T-cell (primary cell): ENCODE measurements around the gene SEC24B. TPM values are rescaled to one million over a fixed set of nuclear protein-coding genes. Genes with fewer than 3 reads are reported as not detected.
A peak's percentile ranks its signal among the peaks of the same experiment; 100 is the strongest.
"Not testable (repeated sequence)": the region's sequence is repeated elsewhere in the genome, so short reads cannot be mapped to it uniquely, and the experiment has no call there.

ENCODE experiments used
- ATAC-seq, 4 experiments: fragments of 200-7000 bp in 3 of 4; fragments of 150-1000 bp in 1 of 4; cut with Tn5 transposase; replicated peaks in 1 of 4; 1 replicate in 3 of 4; 2 replicates in 1 of 4; pipeline ENCODE4 v1.10.0; 2021; ENCODE audit warnings: moderate library complexity in 3 of 4, mild to moderate bottlenecking in 2 of 4, moderate number of reproducible peaks in 1 of 4
- CTCF ChIA-PET, 2 donors: fragments of 300-600 bp; sonication (Branson Sonifier 250); formaldehyde crosslinking; loops; one replicate each; lab custom pipeline; 2022; ENCODE audit warnings: antibody characterized with exemption in 2 of 2; lab: Charles Lee
- POLR2A ChIA-PET, 2 donors: fragments of 300-600 bp; sonication (Branson Sonifier 250); formaldehyde crosslinking; loops; one replicate each; lab custom pipeline; 2022; ENCODE audit warnings: antibody characterized with exemption in 2 of 2; lab: Charles Lee
- DNase-seq, 35 experiments: peaks; one replicate each; pipeline versions ENCODE4 v3.0.0 to v3.0.0-alpha.2; 2013 to 2023
- H3K27ac ChIP-seq: one replicate; pipeline ENCODE4 v1.5.1; 2013; ENCODE audit warnings: low read length
- H3K27me3 ChIP-seq, 2 experiments: replicated peaks in 1 of 2; 1 replicate in 1 of 2; 2 replicates in 1 of 2; pipeline versions ENCODE4 v1.6.1 to v1.7.0; 2013; ENCODE audit warnings: low read length in 1 of 2, mixed read lengths in 1 of 2; ENCODE audit not compliant: control insufficient read depth in 2 of 2, insufficient read depth in 2 of 2; ENCODE audit errors: extremely low read depth in 1 of 2
- H3K36me3 ChIP-seq, 2 donors: 1 replicate in 1 of 2; 2 replicates in 1 of 2; pipeline versions ENCODE4 v1.6.1 to v1.7.0; 2013; ENCODE audit warnings: low read length in 1 of 2; ENCODE audit not compliant: control insufficient read depth in 2 of 2, insufficient read depth in 1 of 2; ENCODE audit errors: extremely low read depth in 1 of 2
- H3K4me1 ChIP-seq, 2 experiments: 1 replicate in 1 of 2; 2 replicates in 1 of 2; pipeline versions ENCODE4 v1.6.1 to v1.7.0; 2013; ENCODE audit warnings: low read length in 2 of 2, mixed read lengths in 1 of 2; ENCODE audit not compliant: insufficient read depth in 2 of 2, control insufficient read depth in 1 of 2; ENCODE audit errors: extremely low read depth in 1 of 2
- H3K4me3 ChIP-seq, 2 donors: 1 replicate in 1 of 2; 2 replicates in 1 of 2; pipeline versions ENCODE4 v1.5.1 to v1.7.0; 2013; ENCODE audit warnings: mild to moderate bottlenecking in 2 of 2, low read length in 1 of 2, moderate library complexity in 1 of 2; ENCODE audit not compliant: control insufficient read depth in 1 of 2; ENCODE audit errors: extremely low read depth in 1 of 2
- H3K9me3 ChIP-seq: 2 replicates; pipeline ENCODE4 v1.7.0; 2013
- H3K27ac Mint-ChIP-seq, 2 donors: one replicate each; pipeline ENCODE4 v1.8.0; 2020 to 2021; ENCODE audit warnings: mild to moderate bottlenecking in 2 of 2, mixed read lengths in 2 of 2
- H3K27me3 Mint-ChIP-seq, 2 donors: one replicate each; pipeline ENCODE4 v1.8.0; 2021 to 2022; ENCODE audit warnings: mixed read lengths in 2 of 2
- H3K36me3 Mint-ChIP-seq: one replicate; pipeline ENCODE4 v1.8.0; 2021; ENCODE audit warnings: mixed read lengths
- H3K4me1 Mint-ChIP-seq, 3 donors: one replicate each; pipeline ENCODE4 v1.8.0; 2020 to 2022; ENCODE audit warnings: mixed read lengths in 3 of 3, mild to moderate bottlenecking in 1 of 3
- H3K4me3 Mint-ChIP-seq, 3 donors: one replicate each; pipeline ENCODE4 v1.8.0; 2020 to 2022; ENCODE audit warnings: mild to moderate bottlenecking in 3 of 3, mixed read lengths in 3 of 3, moderate library complexity in 3 of 3
- H3K9me3 Mint-ChIP-seq, 3 donors: one replicate each; pipeline ENCODE4 v1.8.0; 2020 to 2022; ENCODE audit warnings: mixed read lengths in 3 of 3
- WGBS: methylation state at CpG from one replicate; pipeline ENCODE4 v1.1.5; 2013; ENCODE audit warnings: missing lambda C conversion rate; ENCODE audit not compliant: insufficient coverage; 5-methylcytosine and 5-hydroxymethylcytosine counted together
- total RNA-seq, 35 experiments: library from RNA in 6 of 35; stranded (reverse) in 6 of 35; fragments of 120-200 nt in 1 of 35; gene quantifications; one replicate each; pipeline versions ENCODE4 v1.2.1 to v1.2.4 and lab custom pipeline; 2013 to 2026

SEC24B gene
- total RNA-seq, 5 donors from 2014 or later (not counting 1 experiment from before 2014, with no cell fraction given) = 28.8 to 38.6 (median 32.6) TPM

DNA sequence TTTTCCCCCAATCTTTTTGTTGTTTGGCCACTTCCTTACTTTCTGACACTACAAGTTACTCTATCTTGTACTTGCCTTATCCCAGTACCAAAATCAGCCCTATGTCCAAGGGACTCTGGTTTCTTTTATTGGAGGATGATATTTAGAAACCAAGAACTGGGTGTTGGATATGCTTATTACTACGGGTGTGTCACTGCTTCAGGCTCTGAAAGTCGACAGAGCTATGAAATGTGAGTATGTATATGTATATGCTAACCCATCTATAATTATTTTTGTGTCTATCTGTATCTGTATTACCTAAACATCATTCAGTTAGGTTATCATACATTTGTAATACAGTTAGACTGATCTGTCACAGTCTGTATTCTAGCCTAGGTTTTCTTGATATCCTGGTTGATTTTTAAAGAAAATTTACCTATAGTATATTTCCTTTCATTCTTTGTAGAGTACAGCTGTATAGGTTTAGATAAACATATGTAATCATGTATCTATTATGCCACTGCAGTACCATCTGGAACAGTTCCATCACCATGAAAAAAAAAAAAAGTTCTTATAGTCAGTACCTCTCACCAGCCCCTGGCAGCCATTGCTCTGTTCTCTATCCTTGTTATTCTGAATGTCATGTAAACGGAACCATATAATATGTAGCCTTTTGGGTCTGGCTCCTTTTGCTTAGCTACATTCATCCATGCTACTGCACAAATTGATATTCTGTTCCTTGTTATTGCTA, 18.1 kb downstream of the SEC24B start:
- POLR2A ChIA-PET = interaction anchor here in 1 of 2 donors (0.5 to 1.0 kb wide), 2 partner anchors 18 to 27 kb away, joined by 3 to 4 read pairs; partner anchors contain the start of gene SEC24B
- no peaks in the 10 kb centered on the region for H3K27me3 Mint-ChIP-seq

DNA sequence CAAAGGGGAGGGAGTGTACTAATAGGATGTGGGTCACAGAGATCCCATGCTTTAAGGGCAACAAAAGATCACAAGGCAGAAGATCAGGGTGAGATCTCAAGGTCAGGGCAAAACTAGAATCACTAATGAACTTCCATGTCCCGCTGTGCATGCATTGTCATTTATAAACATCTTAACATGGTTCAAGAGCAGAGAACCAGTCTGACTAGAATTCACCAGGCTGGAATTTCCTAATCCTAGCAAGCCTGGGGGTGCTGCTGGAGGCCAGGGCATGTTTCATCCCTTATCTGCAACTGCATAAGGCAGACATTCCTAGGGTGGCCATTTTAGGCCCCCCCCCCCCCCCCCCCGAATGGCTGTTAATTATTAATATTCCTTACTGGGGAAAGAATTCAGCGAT, 19.5 kb downstream of the SEC24B start:
- DNase-seq, H3K27me3 Mint-ChIP-seq, H3K27ac Mint-ChIP-seq, H3K4me3 Mint-ChIP-seq, POLR2A ChIA-PET, ATAC-seq, CTCF ChIA-PET, H3K9me3 ChIP-seq, H3K27me3 ChIP-seq, H3K9me3 Mint-ChIP-seq, H3K4me3 ChIP-seq, H3K4me1 ChIP-seq, H3K27ac ChIP-seq: not testable (repeated sequence)
- 100% methylated on average over 1 of the region's 3 CpGs for WGBS
- H3K36me3 ChIP-seq = peaks cover 0 to 27% of the 10 kb centered on the region in 2 donors
- Mint-ChIP-seq H3K4me1 (peaks cover 57 to 70% (median 68%) of the 10 kb centered on the region in 3 donors), H3K36me3 (peaks cover 57% of the 10 kb centered on the region)

More for the DNA sequence above, 18.1 kb downstream of the SEC24B start:
- Mint-ChIP-seq H3K4me1 (peaks cover 59 to 73% (median 69%) of the 10 kb centered on the region in 3 donors), H3K27ac (no peak overlapping the region), H3K4me3 (no peak overlapping the region), H3K36me3 (peaks cover 55% of the 10 kb centered on the region), H3K9me3 (no peaks in the 10 kb centered on the region)
- ATAC-seq = no peak
- no peaks in the 10 kb centered on the region for H3K27me3 ChIP-seq
- CTCF ChIA-PET = interaction anchor here in 1 of 2 donors (0.6 kb wide), 1 partner anchor 88 kb away, joined by 3 read pairs; no protein-coding TSS in a partner anchor
- H3K36me3 ChIP-seq = peaks cover 0 to 25% of the 10 kb centered on the region in 2 donors
- WGBS = no CpG with 5 or more reads among the region's 3 CpGs
- H3K4me3 ChIP-seq = no peak overlapping the region
- no peak overlapping the region for H3K27ac ChIP-seq
- no peaks in the 10 kb centered on the region for H3K9me3 ChIP-seq
- DNase-seq = no peak
- H3K4me1 ChIP-seq = peaks cover 4 to 6% of the 10 kb centered on the region in 2 experiments

DNA sequence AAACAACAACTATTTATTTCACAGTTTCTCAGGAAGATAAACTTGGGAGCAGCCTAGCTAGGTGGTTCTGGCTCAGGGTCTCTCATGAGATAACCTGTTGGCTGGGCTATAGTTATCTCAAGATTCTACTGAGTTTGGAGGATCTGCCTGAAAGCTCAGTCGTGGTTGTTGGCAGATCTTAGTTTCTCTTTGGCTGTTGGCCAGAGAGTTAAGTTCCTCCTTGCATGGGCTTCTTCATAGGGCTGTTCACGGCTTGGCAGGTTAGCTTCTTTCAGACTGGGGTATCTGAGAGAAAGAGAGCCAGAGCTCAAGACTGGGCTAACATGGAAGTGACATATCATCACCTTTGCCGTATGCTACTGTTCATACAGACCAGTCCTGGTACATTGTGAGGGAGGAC, 28.7 kb downstream of the SEC24B start:
- no peak overlapping the region for H3K27ac ChIP-seq
- Mint-ChIP-seq H3K4me1 (peaks cover 40 to 57% (median 46%) of the 10 kb centered on the region in 3 donors), H3K27ac (peak overlapping the region in 1 of 2 donors; percentile 11), H3K4me3 (no peak overlapping the region), H3K36me3 (peaks cover 34% of the 10 kb centered on the region), H3K9me3 (peaks cover 0 to 1% (median 0%) of the 10 kb centered on the region in 3 donors), H3K27me3 (no peaks in the 10 kb centered on the region)
- CTCF ChIA-PET = interaction anchor here in 1 of 2 donors (1.7 kb wide), 1 partner anchor 29 kb away, joined by 5 read pairs; the partner anchor contains the start of gene SEC24B
- no peaks in the 10 kb centered on the region for H3K9me3 ChIP-seq
- H3K4me1 ChIP-seq = no peaks in the 10 kb centered on the region
- no peak overlapping the region for H3K4me3 ChIP-seq
- DNase-seq (no peak), ATAC-seq (no peak)
- H3K27me3 ChIP-seq = no peaks in the 10 kb centered on the region
- H3K36me3 ChIP-seq = peaks cover 10 to 31% of the 10 kb centered on the region in 2 donors
- POLR2A ChIA-PET = interaction anchor here in 1 of 2 donors (0.6 kb wide), 1 partner anchor 30 kb away, joined by 3 read pairs; no protein-coding TSS in a partner anchor
- WGBS = 64% methylated on average over 3 of the region's 3 CpGs

DNA sequence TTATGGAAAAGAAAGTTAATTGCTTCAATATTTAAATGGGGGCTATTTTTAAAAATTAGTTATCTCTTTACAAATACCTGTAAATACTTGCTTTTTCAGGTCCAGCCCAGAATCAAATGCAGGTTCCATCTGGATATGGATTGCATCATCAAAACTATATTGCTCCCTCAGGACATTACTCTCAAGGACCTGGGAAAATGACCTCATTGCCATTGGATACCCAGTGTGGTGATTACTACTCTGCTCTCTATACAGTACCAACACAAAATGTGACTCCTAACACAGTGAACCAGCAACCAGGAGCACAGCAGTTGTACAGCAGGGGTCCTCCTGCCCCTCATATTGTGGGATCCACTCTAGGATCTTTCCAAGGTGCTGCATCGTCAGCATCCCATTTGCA, 29.2 kb downstream of the SEC24B start:
- no peaks in the 10 kb centered on the region for H3K9me3 Mint-ChIP-seq
- Histone ChIP-seq H3K27me3 (no peaks in the 10 kb centered on the region), H3K36me3 (peaks cover 10 to 29% of the 10 kb centered on the region in 2 donors), H3K9me3 (no peaks in the 10 kb centered on the region), H3K4me1 (no peaks in the 10 kb centered on the region), H3K4me3 (no peak overlapping the region), H3K27ac (no peak overlapping the region)
- ChIA-PET POLR2A (no interaction called here), CTCF (interaction anchor here in 1 of 2 donors (1.7 kb wide), 1 partner anchor 30 kb away, joined by 5 read pairs; the partner anchor contains the start of gene SEC24B)
- H3K27me3 Mint-ChIP-seq = no peaks in the 10 kb centered on the region
- H3K4me3 Mint-ChIP-seq = no peak overlapping the region
- no peak for DNase-seq
- H3K4me1 Mint-ChIP-seq = peaks cover 37 to 53% (median 44%) of the 10 kb centered on the region in 3 donors
- peaks cover 31% of the 10 kb centered on the region for H3K36me3 Mint-ChIP-seq
- no peak overlapping the region for H3K27ac Mint-ChIP-seq
- ATAC-seq = no peak
- WGBS = 100% methylated on average over 1 of the region's 1 CpG

DNA sequence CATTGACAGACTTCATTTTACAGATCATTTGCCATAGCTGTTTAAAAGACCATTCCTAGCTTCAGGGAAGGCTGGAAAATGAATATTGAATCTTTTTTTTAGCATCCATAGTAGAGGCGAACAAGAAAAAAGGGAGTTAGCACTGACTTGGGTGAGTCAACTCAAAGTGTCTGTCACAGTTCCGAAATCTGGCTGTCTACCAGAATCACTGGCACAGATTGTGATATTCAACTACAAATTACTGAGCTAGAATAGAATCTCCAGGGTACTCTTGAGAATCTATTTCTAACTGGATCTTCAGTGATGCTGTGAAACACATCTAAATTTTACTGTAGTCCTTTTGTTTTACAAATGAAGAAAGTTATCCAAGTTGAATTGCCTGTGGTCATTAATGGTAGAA, 31.5 kb downstream of the SEC24B start:
- H3K4me1 Mint-ChIP-seq = peaks cover 37 to 56% (median 45%) of the 10 kb centered on the region in 3 donors
- whole genome bisulfite sequencing = 100% methylated on average over 2 of the region's 2 CpGs
- POLR2A ChIA-PET = interaction anchor here in 1 of 2 donors (1.0 kb wide), 1 partner anchor 10 kb away, joined by 3 read pairs; no protein-coding TSS in a partner anchor
- CTCF ChIA-PET = interaction anchor here in 1 of 2 donors (0.6 kb wide), 1 partner anchor 622 kb away, joined by 3 read pairs; no protein-coding TSS in a partner anchor
- Histone ChIP-seq H3K4me1 (no peaks in the 10 kb centered on the region), H3K36me3 (peaks cover 10 to 38% of the 10 kb centered on the region in 2 donors), H3K27ac (no peak overlapping the region), H3K27me3 (no peaks in the 10 kb centered on the region), H3K4me3 (no peak overlapping the region), H3K9me3 (no peaks in the 10 kb centered on the region)
- H3K36me3 Mint-ChIP-seq = peaks cover 37% of the 10 kb centered on the region
- no peak for ATAC-seq
- H3K9me3 Mint-ChIP-seq = no peaks in the 10 kb centered on the region
- H3K4me3 Mint-ChIP-seq = no peak overlapping the region
- DNase-seq = no peak
- H3K27ac Mint-ChIP-seq = no peak overlapping the region
- no peaks in the 10 kb centered on the region for H3K27me3 Mint-ChIP-seq

DNA sequence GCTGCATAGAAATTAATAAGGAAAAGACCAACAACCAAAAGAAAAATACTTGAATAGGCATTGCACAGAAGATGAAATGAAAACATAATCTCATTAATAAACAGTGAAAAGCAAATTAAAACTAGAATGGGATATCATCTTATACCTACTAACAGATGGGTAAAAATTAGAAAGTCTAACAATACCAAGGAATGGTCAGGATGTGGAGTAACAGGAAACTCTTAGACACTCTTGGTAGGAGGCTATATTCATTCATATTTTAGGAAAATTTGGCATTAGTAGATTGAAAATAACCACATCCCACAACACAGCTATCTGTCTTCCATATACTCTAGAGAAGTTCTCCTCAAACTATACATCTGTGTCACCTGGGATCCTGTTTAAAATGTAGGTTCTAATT, 36.3 kb downstream of the SEC24B start:
- ChIA-PET CTCF (no interaction called here), POLR2A (interaction anchor here in 1 of 2 donors (0.5 kb wide), 1 partner anchor 15 kb away, joined by 3 read pairs; no protein-coding TSS in a partner anchor)
- no peaks in the 10 kb centered on the region for H3K27me3 ChIP-seq
- no peaks in the 10 kb centered on the region for H3K27me3 Mint-ChIP-seq
- H3K9me3 Mint-ChIP-seq = no peaks in the 10 kb centered on the region
- H3K27ac ChIP-seq = no peak overlapping the region
- ATAC-seq (no peak), DNase-seq (no peak)
- H3K4me1 Mint-ChIP-seq = peaks cover 58 to 66% (median 58%) of the 10 kb centered on the region in 3 donors
- H3K4me3 ChIP-seq = no peak overlapping the region
- no peak overlapping the region for H3K4me3 Mint-ChIP-seq
- H3K9me3 ChIP-seq = no peaks in the 10 kb centered on the region
- no peaks in the 10 kb centered on the region for H3K4me1 ChIP-seq
- H3K36me3 Mint-ChIP-seq = peaks cover 42% of the 10 kb centered on the region
- no peak overlapping the region for H3K27ac Mint-ChIP-seq
- peaks cover 0 to 19% of the 10 kb centered on the region in 2 donors for H3K36me3 ChIP-seq
